ENCODE results near the gene NEUROD2. TPM values are rescaled to one million over a fixed set of nuclear protein-coding genes. Genes with fewer than 3 reads are reported as not detected.

The NEUROD2 gene
- total RNA-seq, 1 donor from 2014 or later = not detected

GRCh38 chr17:39636927-39637736 is 29.4 kb upstream of the NEUROD2 start, which contains the start of gene STARD3:
Gene STARD3 (plus strand): TSS chr17:39637144. CDS start chr17:39653532, 16,388 bp downstream.
- DNase-seq (peak; percentile 96), ATAC-seq (peak; percentile 97)
- intact Hi-C loops (cut with micrococcal nuclease) = no loop called here

DNA sequence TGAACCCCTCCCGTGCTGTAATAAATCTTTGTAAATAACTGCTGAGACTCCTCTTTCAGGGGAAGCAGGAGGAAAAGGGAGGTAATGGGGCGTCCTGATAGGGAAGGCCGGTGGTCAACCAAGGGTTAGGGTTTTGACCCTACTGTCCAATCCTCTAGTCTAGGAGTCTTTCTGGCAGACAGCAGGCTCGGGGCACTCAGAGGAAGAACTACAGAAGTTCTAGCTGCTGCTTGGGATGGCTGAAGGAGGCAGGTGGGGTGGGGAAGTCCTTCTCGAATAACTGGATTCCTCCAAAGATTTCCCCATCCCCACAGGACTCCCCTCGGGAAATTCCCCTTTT is 28.8 kb upstream of the NEUROD2 start:
- no peak for DNase-seq
- intact Hi-C loops (cut with micrococcal nuclease) = no loop called here
- ATAC-seq = peak; percentile 7

DNA sequence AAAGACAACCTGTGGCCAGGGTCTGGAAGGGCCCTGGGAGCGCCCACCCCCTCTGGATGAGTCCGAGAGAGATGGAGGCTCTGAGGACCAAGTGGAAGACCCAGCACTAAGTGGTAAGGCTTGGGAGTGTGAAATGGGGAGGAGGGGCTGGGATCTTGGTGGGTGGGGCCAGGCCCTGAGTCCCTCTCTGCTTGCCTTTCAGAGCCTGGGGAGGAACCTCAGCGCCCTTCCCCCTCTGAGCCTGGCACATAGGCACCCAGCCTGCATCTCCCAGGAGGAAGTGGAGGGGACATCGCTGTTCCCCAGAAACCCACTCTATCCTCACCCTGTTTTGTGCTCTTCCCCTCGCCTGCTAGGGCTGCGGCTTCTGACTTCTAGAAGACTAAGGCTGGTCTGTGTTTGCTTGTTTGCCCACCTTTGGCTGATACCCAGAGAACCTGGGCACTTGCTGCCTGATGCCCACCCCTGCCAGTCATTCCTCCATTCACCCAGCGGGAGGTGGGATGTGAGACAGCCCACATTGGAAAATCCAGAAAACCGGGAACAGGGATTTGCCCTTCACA is 28.0 kb upstream of the NEUROD2 start:
- no peak for ATAC-seq
- intact Hi-C loops (cut with micrococcal nuclease) = no loop called here
- no peak for DNase-seq

GRCh38 chr17:39634384-39634871 is 26.7 kb upstream of the NEUROD2 start:
- DNase-seq (no peak), ATAC-seq (no peak)
- intact Hi-C loops (cut with micrococcal nuclease) = no loop called here

DNA sequence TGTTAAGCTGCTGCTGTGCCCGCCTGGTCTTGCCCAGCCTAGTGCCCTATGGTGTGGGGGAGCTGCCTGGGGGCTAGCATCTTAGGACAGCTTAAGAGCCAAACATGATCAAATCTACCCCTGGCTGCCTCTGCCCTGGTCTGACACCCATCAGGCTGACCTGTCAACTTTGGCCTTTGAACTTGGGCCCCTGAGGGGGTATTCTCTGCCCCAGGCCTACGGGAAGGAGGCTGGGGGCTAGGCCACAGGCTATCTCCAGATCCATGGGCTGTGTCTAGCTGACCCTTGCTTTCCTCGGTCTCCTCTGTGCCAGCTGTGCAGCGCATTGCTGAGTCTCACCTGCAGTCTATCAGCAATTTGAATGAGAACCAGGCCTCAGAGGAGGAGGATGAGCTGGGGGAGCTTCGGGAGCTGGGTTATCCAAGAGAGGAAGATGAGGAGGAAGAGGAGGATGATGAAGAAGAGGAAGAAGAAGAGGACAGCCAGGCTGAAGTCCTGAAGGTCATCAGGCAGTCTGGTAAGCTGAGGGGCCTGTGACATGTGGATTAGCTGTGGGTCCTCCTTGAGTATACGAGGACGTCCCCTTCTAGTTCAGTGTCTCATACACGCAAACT is 26.0 kb upstream of the NEUROD2 start:
- no peak for ATAC-seq
- intact Hi-C loops (cut with micrococcal nuclease) = no loop called here
- DNase-seq = no peak

DNA sequence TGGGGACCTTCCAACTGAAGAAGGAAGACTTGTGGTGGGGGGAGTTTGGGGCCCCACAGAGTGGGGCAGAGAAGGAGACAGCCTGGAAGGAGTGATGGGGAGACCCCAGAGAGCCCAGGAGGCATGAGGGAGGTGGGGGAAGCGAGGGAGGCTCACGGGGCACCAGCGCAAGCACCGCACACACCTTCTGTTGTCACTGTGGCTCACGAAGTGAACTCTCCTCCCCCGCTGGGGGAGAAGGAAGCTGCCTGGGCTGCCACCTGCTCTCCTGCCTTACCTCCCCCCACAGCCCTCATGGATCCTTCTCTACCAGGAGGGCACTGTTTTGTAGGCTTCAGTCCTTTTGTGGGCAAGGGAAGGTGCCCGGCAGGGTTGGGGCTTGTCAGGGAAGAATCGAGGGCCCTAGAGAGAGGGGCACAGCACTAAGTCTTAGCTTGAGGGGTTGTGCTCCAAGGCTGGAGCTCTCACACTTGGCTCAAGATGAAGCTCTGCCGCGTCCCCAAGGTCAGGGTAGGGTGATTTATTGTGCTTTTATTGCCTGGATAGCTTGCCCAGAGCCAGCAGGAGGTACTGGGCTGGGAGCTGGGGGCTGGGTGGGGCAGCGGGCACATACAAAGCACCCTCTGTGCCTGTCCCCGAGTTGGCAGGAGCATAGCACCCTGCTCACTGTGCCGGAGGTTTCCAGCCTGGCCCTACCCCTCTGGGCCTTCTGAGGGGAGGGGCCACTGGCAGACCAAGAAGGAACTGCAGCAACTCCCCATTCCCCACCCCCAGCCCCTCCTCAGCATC is 24.6 kb upstream of the NEUROD2 start:
- intact Hi-C loops (cut with micrococcal nuclease) = no loop called here
- DNase-seq (no peak), ATAC-seq (no peak)

DNA sequence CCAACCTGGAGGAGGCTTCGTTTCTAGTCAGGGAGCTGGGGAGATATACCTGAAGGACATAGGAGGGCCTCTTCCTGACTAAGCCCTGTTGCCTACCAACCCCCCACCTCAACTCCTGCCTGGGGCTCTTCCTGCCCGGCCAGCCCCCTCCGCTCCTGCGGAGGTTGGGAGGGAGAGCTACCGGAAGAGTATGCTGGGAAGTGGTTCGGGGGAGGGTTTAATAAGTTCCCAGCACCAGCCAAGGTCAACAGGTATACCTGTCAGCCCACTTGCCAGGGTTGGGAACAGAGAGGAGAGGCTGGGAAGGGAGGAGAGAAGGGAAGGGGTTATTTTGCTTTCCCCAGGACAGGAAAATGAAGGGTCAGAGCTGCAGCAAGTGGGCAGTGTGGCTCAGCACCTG is 23.7 kb upstream of the NEUROD2 start:
- ATAC-seq = no peak
- no peak for DNase-seq
- intact Hi-C loops (cut with micrococcal nuclease) = no loop called here

DNA sequence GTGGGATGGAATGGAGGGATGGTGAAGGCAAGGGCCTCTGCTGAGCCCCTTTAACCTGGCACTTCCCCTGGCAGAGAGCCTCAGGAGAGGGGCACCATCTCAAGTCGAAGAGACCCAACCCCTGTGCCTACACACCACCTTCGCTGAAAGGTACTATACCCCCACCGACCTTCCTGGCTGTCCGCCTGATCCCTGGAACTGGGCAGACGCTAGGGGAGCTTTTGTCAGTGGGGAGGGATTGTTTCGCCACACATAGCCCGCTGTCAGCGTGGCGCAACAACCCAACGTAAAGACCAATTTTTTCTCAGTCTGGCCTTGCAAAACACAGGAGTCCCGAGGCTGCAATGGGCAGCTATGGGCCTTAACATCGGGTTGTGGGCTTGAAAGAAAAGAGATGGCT is 22.2 kb upstream of the NEUROD2 start:
- ATAC-seq (no peak), DNase-seq (no peak)
- intact Hi-C loops (cut with micrococcal nuclease) = no loop called here

- ATAC-seq (no peak), DNase-seq (no peak)
- intact Hi-C loops (cut with micrococcal nuclease) = no loop called here
Measured at GRCh38 chr17:39629494-39629880, 21.8 kb upstream of the NEUROD2 start.

- ATAC-seq (no peak), DNase-seq (no peak)
- intact Hi-C loops (cut with micrococcal nuclease) = no loop called here
Measured at GRCh38 chr17:39628655-39629493, 21.2 kb upstream of the NEUROD2 start.

DNA sequence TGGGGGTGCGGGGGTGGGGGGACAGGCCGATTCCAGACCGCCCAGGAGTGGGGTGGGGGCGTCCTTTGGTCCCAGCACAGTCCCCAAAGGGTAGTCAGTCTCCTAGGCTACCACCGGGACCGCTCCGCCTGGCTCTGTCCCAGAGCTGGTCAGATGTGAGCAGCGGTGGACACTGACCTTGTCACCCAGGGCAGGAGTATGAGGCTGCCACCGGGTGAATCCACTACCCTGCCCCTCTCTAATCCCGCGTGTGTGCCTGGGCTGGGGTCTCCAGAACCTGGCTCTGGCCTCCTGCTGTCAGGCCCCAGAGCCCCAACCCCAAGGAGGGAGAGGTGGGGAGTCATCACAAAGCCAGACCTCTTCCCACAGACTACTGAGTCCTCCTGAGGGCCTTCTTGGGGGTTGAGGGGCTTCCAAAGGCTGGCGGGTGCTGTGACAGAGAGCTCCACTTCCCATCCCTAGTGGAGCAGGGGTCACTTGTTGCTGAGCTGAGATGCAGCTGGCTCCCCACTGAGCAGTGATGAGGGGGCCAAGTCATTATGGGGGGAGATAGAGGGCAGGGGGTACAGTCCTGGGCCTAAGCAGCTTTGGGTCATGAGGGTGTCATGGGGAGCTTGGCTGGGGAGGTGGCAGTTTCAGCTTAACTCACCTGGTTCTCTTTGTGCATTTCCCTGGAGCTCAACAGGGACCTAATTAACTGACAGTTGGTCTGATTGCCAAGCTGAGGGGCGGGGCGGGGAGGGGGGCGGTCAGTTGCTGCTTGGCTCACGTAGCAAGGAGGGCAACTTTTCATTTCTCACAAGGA is 20.2 kb upstream of the NEUROD2 start:
- intact Hi-C loops (cut with micrococcal nuclease) = no loop called here
- DNase-seq (no peak), ATAC-seq (no peak)

DNA sequence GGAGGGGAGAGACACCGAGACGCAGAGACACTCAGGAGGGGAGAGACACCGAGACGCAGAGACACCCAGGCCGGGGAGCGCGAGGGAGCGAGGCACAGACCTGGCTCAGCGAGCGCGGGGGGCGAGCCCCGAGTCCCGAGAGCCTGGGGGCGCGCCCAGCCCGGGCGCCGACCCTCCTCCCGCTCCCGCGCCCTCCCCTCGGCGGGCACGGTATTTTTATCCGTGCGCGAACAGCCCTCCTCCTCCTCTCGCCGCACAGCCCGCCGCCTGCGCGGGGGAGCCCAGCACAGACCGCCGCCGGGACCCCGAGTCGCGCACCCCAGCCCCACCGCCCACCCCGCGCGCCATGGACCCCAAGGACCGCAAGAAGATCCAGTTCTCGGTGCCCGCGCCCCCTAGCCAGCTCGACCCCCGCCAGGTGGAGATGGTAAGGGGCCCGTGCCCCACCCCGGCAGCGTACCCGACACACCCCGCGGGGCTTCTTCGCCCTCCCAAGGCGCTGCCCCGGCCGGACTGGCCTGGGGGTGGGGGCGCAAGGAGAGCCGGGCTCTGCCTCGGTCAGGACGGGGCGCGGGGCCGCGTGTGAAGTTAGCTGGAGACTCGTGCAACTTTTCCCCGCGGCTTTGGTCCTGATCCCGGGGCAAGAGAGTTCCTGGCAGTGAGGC is 19.5 kb upstream of the NEUROD2 start:
- intact Hi-C loops (cut with micrococcal nuclease) = no loop called here
- DNase-seq = no peak
- no peak for ATAC-seq

- DNase-seq = no peak
- intact Hi-C loops (cut with micrococcal nuclease) = no loop called here
- ATAC-seq = no peak
Measured at GRCh38 chr17:39626171-39627046, 18.7 kb upstream of the NEUROD2 start, which contains the start of gene PPP1R1B. Gene PPP1R1B (plus strand): TSS chr17:39626952. CDS start chr17:39627393, 441 bp downstream.

DNA sequence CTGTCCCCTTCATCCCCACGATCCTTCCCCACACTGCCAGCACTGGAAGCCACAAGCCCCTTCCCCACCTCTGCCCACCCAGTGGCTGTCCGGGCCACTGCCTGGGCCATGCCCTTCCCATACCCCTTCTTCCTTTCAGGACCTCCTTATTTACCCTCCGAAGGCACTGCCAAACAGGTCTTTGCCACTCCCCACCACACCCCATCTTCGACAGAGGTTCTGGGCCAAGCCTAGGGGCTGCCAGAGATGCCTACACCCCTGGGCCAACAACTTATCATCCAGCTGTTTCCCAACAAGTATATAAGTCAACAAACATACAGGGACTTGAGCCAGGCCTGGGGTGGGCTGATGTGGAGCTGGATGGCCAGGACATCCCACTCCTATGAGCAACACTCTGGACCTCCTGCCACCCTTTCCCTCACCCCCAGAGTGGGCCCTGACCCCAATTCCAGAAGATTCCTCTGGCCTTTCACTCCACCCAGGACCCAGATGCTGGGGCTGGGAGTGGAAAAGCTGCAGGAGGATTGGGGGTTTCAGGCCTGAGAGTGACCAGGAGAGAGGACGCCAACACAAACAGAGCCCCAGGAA is 17.6 kb upstream of the NEUROD2 start:
- intact Hi-C loops (cut with micrococcal nuclease) = no loop called here

GRCh38 chr17:39624313-39624712 is 16.6 kb upstream of the NEUROD2 start:
- no peak for ATAC-seq
- intact Hi-C loops (cut with micrococcal nuclease) = loop anchor here (5.0 kb wide), 2 partner anchors 77 to 128 kb away; no protein-coding TSS in a partner anchor
- no peak for DNase-seq

More for the DNA sequence above, 17.6 kb upstream of the NEUROD2 start:
- ATAC-seq (no peak), DNase-seq (no peak)

DNA sequence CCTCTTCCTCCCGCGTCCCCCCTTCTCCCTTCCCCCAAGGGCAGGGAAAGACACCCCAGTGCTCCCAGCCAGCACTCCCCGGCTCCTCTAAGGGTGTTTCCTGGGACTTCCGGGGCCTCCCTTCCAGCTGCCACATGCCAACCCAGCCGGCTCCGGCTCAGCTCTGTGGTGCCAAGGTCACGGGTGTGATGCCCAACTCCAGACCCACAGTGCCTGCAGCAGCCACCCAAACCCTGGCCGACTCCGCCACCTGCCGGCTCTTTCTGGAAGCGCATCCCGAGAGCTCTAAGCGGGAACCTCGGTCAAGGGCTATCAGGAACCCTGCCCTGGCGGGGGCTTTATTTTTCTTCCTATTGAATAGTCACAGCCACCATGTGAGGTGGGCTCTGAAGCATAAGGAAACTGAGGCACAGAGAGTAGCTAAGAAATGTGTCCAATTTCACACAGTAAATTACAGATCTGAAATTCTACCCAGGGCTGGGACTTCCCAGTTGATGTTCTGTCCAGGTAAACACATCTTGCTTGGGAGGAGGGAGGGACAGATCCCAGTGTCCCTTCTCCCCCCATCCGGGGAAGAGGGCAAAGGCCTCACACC is 15.7 kb upstream of the NEUROD2 start:
- DNase-seq (peak; percentile 92), ATAC-seq (peak; percentile 83)
- intact Hi-C loops (cut with micrococcal nuclease) = loop anchor here (5.0 kb wide), 2 partner anchors 76 to 129 kb away; no protein-coding TSS in a partner anchor

Data from left ventricle myocardium superior (tissue), 1 donor.